K562 (cell line): ENCODE results near the gene TLCD1. TPM values are rescaled to one million over a fixed set of nuclear protein-coding genes. Genes with fewer than 3 reads are reported as not detected.

Experiments used
- AFF4 ChIP-seq: sonication (generic); formaldehyde crosslinking; IDR thresholded peaks from 2 replicates; pipeline ENCODE4 v1.8.0; 2023; ENCODE audit warnings: mild to moderate bottlenecking, missing genetic modification reagents
- HDGF ChIP-seq: fragments of 450-650 bp; IDR thresholded peaks from 2 replicates; pipeline ENCODE4 v1.6.1; 2016
- HNRNPLL ChIP-seq: fragments of 200-400 bp; formaldehyde crosslinking; IDR thresholded peaks from 2 replicates; pipeline ENCODE4 v1.6.1; 2017; ENCODE audit warnings: low read length, low read depth, mild to moderate bottlenecking; ENCODE audit not compliant: poor library complexity, severe bottlenecking
- JUNB ChIP-seq: fragments of 450-650 bp; formaldehyde crosslinking; conservative IDR thresholded peaks from 2 replicates; pipeline ENCODE4 v1.4.0; 2020; ENCODE audit warnings: mild to moderate bottlenecking
- RBM17 ChIP-seq: fragments of 200-400 bp; formaldehyde crosslinking; IDR thresholded peaks from 2 replicates; pipeline ENCODE4 v1.6.1; 2017; ENCODE audit warnings: low read depth, mild to moderate bottlenecking, low read length, borderline replicate concordance
- SMARCC2 ChIP-seq: fragments of 450-650 bp; IDR thresholded peaks from 2 replicates; pipeline ENCODE4 v1.6.1; 2017; ENCODE audit warnings: antibody characterized with exemption, moderate library complexity, mild to moderate bottlenecking, low read depth
- ZNF407 ChIP-seq: fragments of 450-650 bp; IDR thresholded peaks from 2 replicates; pipeline ENCODE4 v1.6.1; 2016; ENCODE audit warnings: low read depth
- ZNF609 ChIP-seq: sonication (generic); formaldehyde crosslinking; IDR thresholded peaks from 2 replicates; pipeline ENCODE4 v1.8.1; 2023; ENCODE audit warnings: missing genetic modification reagents, mild to moderate bottlenecking, borderline replicate concordance
- ZSCAN29 ChIP-seq: fragments of 450-650 bp; IDR thresholded peaks from 2 replicates; pipeline ENCODE4 v1.6.1; 2017
- polyA plus RNA-seq, 8 experiments: library from polyadenylated mRNA; depleted of rRNA in 4 of 8; stranded (reverse) in 5 of 8; unstranded in 3 of 8; fragments of >200 nt; fragmentation: Nextera tagmentation in 2 of 8; fragmentation: Illumina TruSeq in 1 of 8; extraction: Ambion mirVana in 2 of 8; extraction: Trizol in 1 of 8; gene quantifications; 2 replicates each; pipeline versions ENCODE4 v1.2.1 to v1.2.3, GENCODE V29; 2011 to 2014; ENCODE audit warnings: inconsistent platforms in 1 of 8, missing spikeins in 1 of 8
- total RNA-seq, 7 experiments: library from RNA; depleted of rRNA in 6 of 7; stranded (reverse); fragments of >200 nt in 6 of 7; fragmentation: Illumina TruSeq in 2 of 7; extraction: Trizol in 2 of 7; gene quantifications; 2 replicates each; pipeline versions ENCODE4 v1.2.1 to v1.2.3, GENCODE V29; 2011 to 2021; ENCODE audit warnings: low replicate concordance in 1 of 7

Gene TLCD1
- total and polyA plus RNA-seq, 9 of the 15 experiments (the other 6 are each of a cell fraction or from before 2014, with no cell fraction given): 6.8 to 37.7 (median 21.7) TPM

- TF ChIP-seq ZNF407 (no peak), AFF4 (CRISPR knock-in tag) (no peak), HNRNPLL (peak; percentile 35), JUNB (CRISPR knock-in tag) (no peak), SMARCC2 (no peak), ZSCAN29 (no peak), RBM17 (no peak), HDGF (no peak), ZNF609 (no peak)
Observed at GRCh38 chr17:28743243-28744103, 17.4 kb upstream of the TLCD1 start, which contains the start of gene TRAF4 (continued).
